GM12878 (cell line): Measurements from ENCODE around the gene COL19A1. TPM values are rescaled to one million over a fixed set of nuclear protein-coding genes. Genes with fewer than 3 reads are reported as not detected.

Experiments used
- ATAC-seq: fragments of 200-7000 bp; cut with Tn5 transposase; 3 replicates; pipeline ENCODE4 v1.9.1; 2020; ENCODE audit warnings: mild to moderate bottlenecking, moderate library complexity
- BruUV-seq: library from RNA; stranded (reverse); fragments of 400-500 nt; replicated peaks from 2 replicates; lab custom pipeline; 2021; lab: Mats Ljungman, UMichigan
- CTCF ChIA-PET: fragments of 300-600 bp; sonication (Branson Sonifier 250); formaldehyde crosslinking; extraction: SDS; loops from one replicate; lab custom pipeline; 2021; ENCODE audit warnings: inconsistent platforms; lab: Yijun Ruan, JAX
- POLR2A ChIA-PET: fragments of 350-600 bp; formaldehyde crosslinking; extraction: SDS; loops from one replicate; lab custom pipeline; 2021; ENCODE audit warnings: inconsistent platforms; lab: Charles Lee
- RAD21 ChIA-PET: fragments of 300-600 bp; sonication (Branson Sonifier 250); formaldehyde crosslinking; loops from one replicate; lab custom pipeline; 2023; ENCODE audit warnings: antibody characterized with exemption; ENCODE audit not compliant: unreplicated experiment; lab: Charles Lee
- SMC1A ChIA-PET: fragments of 300-600 bp; sonication (Branson Sonifier 250); formaldehyde crosslinking; loops from one replicate; lab custom pipeline; 2023; ENCODE audit not compliant: unreplicated experiment, uncharacterized antibody; lab: Charles Lee
- DNase-seq: peaks from one replicate; pipeline ENCODE4 v3.0.0-alpha.2; 2011; ENCODE audit warnings: low read depth, low spot score
- FAIRE-seq: peaks from 3 replicates; lab custom pipeline; 2011; peaks lifted over from hg19 to GRCh38; lab: Jason Lieb, UNC
- H2AFZ ChIP-seq: 2 replicates; pipeline ENCODE4 v1.6.0; 2011; ENCODE audit warnings: low read depth, low read length, control low read depth; ENCODE audit not compliant: control insufficient read depth
- H3K27ac ChIP-seq: 2 replicates; pipeline ENCODE4 v1.5.1; 2011; ENCODE audit warnings: control low read depth; ENCODE audit not compliant: control insufficient read depth, insufficient read depth
- H3K27me3 ChIP-seq, 2 experiments: replicated peaks in 1 of 2; 2 replicates each; pipeline versions ENCODE4 v1.6.0 to v1.6.1; 2011; ENCODE audit warnings: low read length in 1 of 2; ENCODE audit not compliant: control insufficient read depth in 2 of 2, insufficient read depth in 2 of 2
- H3K36me3 ChIP-seq, 2 experiments: 2 replicates each; pipeline ENCODE4 v1.5.1; 2011; ENCODE audit warnings: low read length in 1 of 2; ENCODE audit not compliant: control insufficient read depth in 2 of 2, insufficient read depth in 2 of 2
- H3K4me1 ChIP-seq: 2 replicates; pipeline ENCODE4 v1.6.1; 2011; ENCODE audit warnings: mild to moderate bottlenecking, low read length, moderate library complexity, mixed read lengths; ENCODE audit not compliant: control insufficient read depth, insufficient read depth
- H3K4me2 ChIP-seq: 2 replicates; pipeline ENCODE4 v1.6.0; 2011; ENCODE audit warnings: control low read depth; ENCODE audit not compliant: control insufficient read depth, insufficient read depth
- H3K4me3 ChIP-seq: fragments of 200-600 bp; sonication (generic); 2 replicates; pipeline ENCODE4 v1.5.1; 2016
- H3K79me2 ChIP-seq: 2 replicates; pipeline ENCODE4 v1.6.0; 2011; ENCODE audit warnings: low read length; ENCODE audit not compliant: control insufficient read depth, insufficient read depth
- H3K9ac ChIP-seq: 2 replicates; pipeline ENCODE4 v1.8.0; 2011; ENCODE audit warnings: low read length, control low read depth, mixed read lengths; ENCODE audit not compliant: control insufficient read depth, insufficient read depth
- H3K9me3 ChIP-seq: replicated peaks from 3 replicates; pipeline ENCODE4 v1.5.1; 2011; ENCODE audit warnings: mild to moderate bottlenecking, low read length; ENCODE audit not compliant: control insufficient read depth, insufficient read depth
- H4K20me1 ChIP-seq: 2 replicates; pipeline ENCODE4 v1.6.0; 2011; ENCODE audit not compliant: control insufficient read depth, insufficient read depth
- E2F4 ChIP-seq: IDR thresholded peaks from 2 replicates; pipeline ENCODE4 v1.6.1; 2012; ENCODE audit warnings: low read depth, low read length, improper control_type of control experiment
- HDAC2 ChIP-seq: fragments of 200-600 bp; sonication (generic); IDR thresholded peaks from 2 replicates; pipeline ENCODE4 v1.6.1; 2017
- MEF2B ChIP-seq: fragments of 450-650 bp; IDR thresholded peaks from 2 replicates; pipeline ENCODE4 v1.6.1; 2018; ENCODE audit warnings: mild to moderate bottlenecking, moderate library complexity; ENCODE audit not compliant: partially characterized antibody, poor library complexity, severe bottlenecking
- NKRF ChIP-seq: fragments of 450-650 bp; conservative IDR thresholded peaks from 2 replicates; pipeline ENCODE4 v1.6.1; 2017; ENCODE audit warnings: mild to moderate bottlenecking, moderate library complexity
- NR2C2 ChIP-seq: IDR thresholded peaks from 2 replicates; pipeline ENCODE4 v1.6.1; 2011; ENCODE audit warnings: borderline replicate concordance, low read depth; ENCODE audit not compliant: control insufficient read depth, insufficient read length
- NRF1 ChIP-seq: conservative IDR thresholded peaks from 2 replicates; pipeline ENCODE4 v1.6.1; 2011; ENCODE audit warnings: mild to moderate bottlenecking, low read depth, low read length, improper control_type of control experiment
- POU2F2 ChIP-seq: IDR thresholded peaks from 3 replicates; pipeline ENCODE4 v1.6.1; 2011; ENCODE audit warnings: low read depth, mild to moderate bottlenecking, low read length, borderline replicate concordance
- RFX5 ChIP-seq: IDR thresholded peaks from 2 replicates; pipeline ENCODE4 v1.6.1; 2011; ENCODE audit warnings: low read depth, low read length, improper control_type of control experiment
- SREBF1 ChIP-seq: IDR thresholded peaks from 2 replicates; pipeline ENCODE4 v1.6.1; 2012; ENCODE audit warnings: mild to moderate bottlenecking, low read length
- SUZ12 ChIP-seq: fragments of 200-600 bp; sonication (generic); IDR thresholded peaks from one replicate; pipeline ENCODE4 v1.6.1; 2018; ENCODE audit warnings: antibody characterized with exemption, mild to moderate bottlenecking; ENCODE audit not compliant: unreplicated experiment
- USF1 ChIP-seq: IDR thresholded peaks from 2 replicates; pipeline ENCODE4 v1.6.1; 2011; ENCODE audit warnings: borderline replicate concordance, low read depth, mild to moderate bottlenecking, moderate library complexity, mixed read lengths, low read length; ENCODE audit not compliant: insufficient read depth; ENCODE audit errors: extremely low read length
- YBX1 ChIP-seq: fragments of 450-650 bp; IDR thresholded peaks from 2 replicates; pipeline ENCODE4 v1.6.1; 2016; ENCODE audit warnings: antibody characterized with exemption
- ZBTB40 ChIP-seq: fragments of 450-650 bp; IDR thresholded peaks from 2 replicates; pipeline ENCODE4 v1.6.1; 2016; ENCODE audit warnings: mild to moderate bottlenecking, moderate library complexity, borderline replicate concordance
- WGBS: methylation state at CpG from one replicate; pipeline ENCODE4 v1.1.6; 2016; ENCODE audit warnings: low lambda C conversion rate; ENCODE audit not compliant: insufficient replicate concordance, insufficient coverage; ENCODE audit errors: missing lambda C conversion rate; 5-methylcytosine and 5-hydroxymethylcytosine counted together
- in situ Hi-C: fragments of 300-500 bp; cut with MboI; formaldehyde crosslinking; loops from 9 replicates; pipeline ENCODE4 v1.14.3; 2018; ENCODE audit warnings: mixed read lengths
- intact Hi-C: fragments of 100-400 bp; cut with micrococcal nuclease; formaldehyde crosslinking; loops from one replicate; pipeline ENCODE4 v1.14.2; 2022; ENCODE audit not compliant: unreplicated experiment
- polyA plus RNA-seq, 11 experiments: library from polyadenylated mRNA; depleted of rRNA in 4 of 11; unstranded in 6 of 11; stranded (reverse) in 5 of 11; fragments of >200 nt; fragmentation: Nextera tagmentation in 4 of 11; fragmentation: Illumina TruSeq in 1 of 11; extraction: Ambion mirVana in 4 of 11; extraction: Trizol in 1 of 11; gene quantifications; 1 replicate in 1 of 11; 2 replicates in 10 of 11; pipeline versions ENCODE4 v1.2.1 to v1.2.3, GENCODE V29; 2011 to 2016; ENCODE audit warnings: inconsistent platforms in 2 of 11, missing spikeins in 2 of 11, low read depth in 1 of 11
- total RNA-seq, 4 experiments: library from RNA; depleted of rRNA in 3 of 4; stranded (reverse); fragments of >200 nt in 3 of 4; fragmentation: Illumina TruSeq in 1 of 4; extraction: Trizol in 1 of 4; gene quantifications; 2 replicates each; pipeline versions ENCODE4 v1.2.1 to v1.2.3, GENCODE V29; 2013 to 2021

COL19A1 gene
- total and polyA plus RNA-seq, 10 of the 15 experiments (the other 5 are each of a cell fraction or from before 2014, with no cell fraction given) = 1.1 to 13.5 (median 4.1) TPM

GRCh38 chr6:70119218-70119835 is 253.0 kb downstream of the COL19A1 start:
- Histone ChIP-seq H3K4me2 (no peak overlapping the region), H3K27ac (no peak overlapping the region), H3K27me3 (no peaks in the 10 kb centered on the region), H3K9me3 (no peaks in the 10 kb centered on the region), H3K79me2 (no peaks in the 10 kb centered on the region), H3K9ac (no peak overlapping the region), H3K4me3 (no peak overlapping the region), H2AFZ (no peak overlapping the region), H3K36me3 (no peaks in the 10 kb centered on the region), H4K20me1 (no peaks in the 10 kb centered on the region), H3K4me1 (no peaks in the 10 kb centered on the region)
- DNase-seq = no peak
- FAIRE-seq = no peak
- intact Hi-C loops = no loop called here
- TF ChIP-seq SREBF1 (no peak), ZBTB40 (no peak), NR2C2 (no peak), USF1 (no peak), MEF2B (no peak), SUZ12 (no peak), POU2F2 (no peak), RFX5 (no peak), E2F4 (no peak), NRF1 (no peak), HDAC2 (no peak), YBX1 (no peak), NKRF (no peak)
- ATAC-seq = no peak
- in situ Hi-C loops = loop anchor here (25.0 kb wide), 3 partner anchors 382 to 1482 kb away; partner anchors contain the start of gene ADGRB3
- BruUV-seq = no TSS peak
- ChIA-PET RAD21 (no interaction called here), SMC1A (interaction anchor here (1.2 kb wide), 1 partner anchor 13 kb away, joined by 3 read pairs; no protein-coding TSS in a partner anchor), POLR2A (no interaction called here), CTCF (interaction anchor here (2.4 kb wide), 1 partner anchor 11 kb away, joined by 8 read pairs; no protein-coding TSS in a partner anchor)
- 96% methylated on average over 7 of the region's 7 CpGs for WGBS
